NCI-H146 treated with DMSO at 0.1 percent for 48 hours (cell line): ENCODE measurements around the gene FAM181A.

Experiments used
- DNase-seq: peaks from one replicate; lab custom pipeline; 2025; ENCODE audit not compliant: unreplicated experiment; lab: John Stamatoyannopoulos, UW

FAM181A gene

DNA sequence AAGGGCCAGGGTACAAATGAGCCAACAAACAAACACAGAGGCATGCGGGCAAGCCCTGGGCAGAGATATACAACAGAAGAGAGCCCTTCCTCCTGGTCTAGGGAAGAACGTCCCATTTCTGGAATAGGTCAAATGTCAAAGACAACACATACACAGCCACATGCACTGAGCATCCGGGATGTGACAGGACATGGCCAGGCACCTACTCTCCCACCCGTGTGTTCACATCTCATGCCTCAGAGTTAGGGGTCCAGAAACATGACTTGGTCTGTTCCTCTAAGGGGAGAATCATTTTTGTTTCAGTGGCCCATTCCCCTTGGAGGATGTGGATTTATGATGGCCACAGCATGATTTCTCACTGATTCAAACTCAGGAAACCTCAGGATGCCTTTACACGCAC lies 50.0 kb downstream of the FAM181A start:
- no peak for DNase-seq

DNA sequence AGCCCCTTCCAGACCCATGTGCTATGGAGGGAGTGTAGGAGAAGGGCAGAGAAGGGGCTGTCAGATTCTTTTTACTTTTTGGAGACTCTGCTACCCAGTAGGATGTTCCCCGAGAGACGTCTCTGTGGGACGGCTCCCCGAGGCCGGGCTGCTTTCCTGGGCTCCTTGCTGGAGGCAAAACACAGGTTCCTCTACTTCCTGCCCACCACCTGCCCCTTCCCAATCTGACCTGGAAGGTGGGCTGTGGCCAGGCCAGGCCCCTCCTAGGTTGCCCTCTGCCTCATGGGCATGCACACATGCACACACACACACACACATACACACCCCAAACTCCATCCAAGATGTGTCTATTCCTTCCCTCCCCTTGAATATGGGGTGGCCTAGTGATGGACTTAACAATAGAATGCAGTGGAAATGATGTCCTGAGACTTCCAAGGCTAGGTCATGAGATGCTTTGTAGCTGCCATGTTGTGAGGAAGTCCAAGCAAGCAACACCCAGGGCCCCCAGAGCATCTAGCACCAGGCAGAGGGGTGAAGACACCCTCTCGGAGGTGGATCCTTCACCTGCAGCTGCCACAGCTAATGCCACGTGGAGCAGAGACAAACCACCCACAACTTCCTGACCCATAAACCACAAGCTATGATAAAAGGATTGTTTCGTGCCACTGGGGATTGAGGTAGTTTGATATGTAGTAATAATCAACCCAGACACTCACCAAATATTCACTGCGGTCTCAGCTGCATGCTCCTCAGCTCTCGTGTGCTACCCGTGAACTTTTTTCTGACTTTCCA lies 50.8 kb downstream of the FAM181A start:
- no peak for DNase-seq

DNA sequence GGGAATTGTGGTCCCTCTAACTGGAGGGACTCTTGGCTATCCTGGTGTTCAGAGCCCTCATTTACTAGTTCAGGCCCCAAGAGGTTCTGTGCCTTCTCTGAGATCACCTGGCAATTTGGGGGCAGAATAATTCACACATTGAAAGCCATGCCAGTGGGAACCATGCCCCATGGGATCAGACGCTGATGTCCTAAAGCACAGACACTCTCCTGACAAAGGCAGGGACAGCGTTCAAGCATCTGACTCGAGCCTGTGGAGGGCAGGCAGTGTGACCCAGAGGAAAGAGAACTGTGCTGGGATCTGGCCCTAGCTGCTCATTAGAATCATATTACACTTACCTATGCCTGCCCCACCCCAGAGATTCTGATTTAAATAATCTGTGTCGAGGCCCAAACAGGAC lies 51.6 kb downstream of the FAM181A start:
- no peak for DNase-seq
